ENCODE data around the gene EP300. TPM values are rescaled to one million over a fixed set of nuclear protein-coding genes. Genes with fewer than 3 reads are reported as not detected.
"Not testable (repeated sequence)": the region's sequence is repeated elsewhere in the genome, so short reads cannot be mapped to it uniquely, and the experiment has no call there.

EP300 gene
- total RNA-seq, 1 donor from 2014 or later, result 89.2 TPM

DNA sequence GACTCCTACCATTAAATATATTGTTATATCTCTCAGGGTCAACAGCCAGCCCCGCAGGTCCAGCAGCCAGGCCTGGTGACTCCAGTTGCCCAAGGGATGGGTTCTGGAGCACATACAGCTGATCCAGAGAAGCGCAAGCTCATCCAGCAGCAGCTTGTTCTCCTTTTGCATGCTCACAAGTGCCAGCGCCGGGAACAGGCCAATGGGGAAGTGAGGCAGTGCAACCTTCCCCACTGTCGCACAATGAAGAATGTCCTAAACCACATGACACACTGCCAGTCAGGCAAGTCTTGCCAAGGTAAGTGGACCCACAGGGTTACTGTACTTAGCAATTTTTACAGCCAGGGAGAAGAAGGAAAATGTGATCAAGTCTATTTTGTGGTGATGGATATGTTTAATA is 35.1 kb downstream of the EP300 start:
- H3K27me3 Mint-ChIP-seq (ENCODE audit: low read depth), result no peaks in the 10 kb centered on the region
- H3K36me3 Mint-ChIP-seq (ENCODE audit: low read depth), result peaks cover 21% of the 10 kb centered on the region
- H3K4me3 Mint-ChIP-seq, result no peak overlapping the region
- no peaks in the 10 kb centered on the region for H3K4me1 Mint-ChIP-seq
- TF ChIP-seq, protein P1, sequence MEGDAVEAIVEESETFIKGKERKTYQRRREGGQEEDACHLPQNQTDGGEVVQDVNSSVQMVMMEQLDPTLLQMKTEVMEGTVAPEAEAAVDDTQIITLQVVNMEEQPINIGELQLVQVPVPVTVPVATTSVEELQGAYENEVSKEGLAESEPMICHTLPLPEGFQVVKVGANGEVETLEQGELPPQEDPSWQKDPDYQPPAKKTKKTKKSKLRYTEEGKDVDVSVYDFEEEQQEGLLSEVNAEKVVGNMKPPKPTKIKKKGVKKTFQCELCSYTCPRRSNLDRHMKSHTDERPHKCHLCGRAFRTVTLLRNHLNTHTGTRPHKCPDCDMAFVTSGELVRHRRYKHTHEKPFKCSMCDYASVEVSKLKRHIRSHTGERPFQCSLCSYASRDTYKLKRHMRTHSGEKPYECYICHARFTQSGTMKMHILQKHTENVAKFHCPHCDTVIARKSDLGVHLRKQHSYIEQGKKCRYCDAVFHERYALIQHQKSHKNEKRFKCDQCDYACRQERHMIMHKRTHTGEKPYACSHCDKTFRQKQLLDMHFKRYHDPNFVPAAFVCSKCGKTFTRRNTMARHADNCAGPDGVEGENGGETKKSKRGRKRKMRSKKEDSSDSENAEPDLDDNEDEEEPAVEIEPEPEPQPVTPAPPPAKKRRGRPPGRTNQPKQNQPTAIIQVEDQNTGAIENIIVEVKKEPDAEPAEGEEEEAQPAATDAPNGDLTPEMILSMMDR (conservative IDR thresholded peaks at IDR 0.05), result no peak
- H3K27ac Mint-ChIP-seq (ENCODE audit: unreplicated experiment), result no peak overlapping the region
- DNase-seq (ENCODE audit: low read depth, low spot score), result no peak
- no peaks in the 10 kb centered on the region for H3K9me3 Mint-ChIP-seq

DNA sequence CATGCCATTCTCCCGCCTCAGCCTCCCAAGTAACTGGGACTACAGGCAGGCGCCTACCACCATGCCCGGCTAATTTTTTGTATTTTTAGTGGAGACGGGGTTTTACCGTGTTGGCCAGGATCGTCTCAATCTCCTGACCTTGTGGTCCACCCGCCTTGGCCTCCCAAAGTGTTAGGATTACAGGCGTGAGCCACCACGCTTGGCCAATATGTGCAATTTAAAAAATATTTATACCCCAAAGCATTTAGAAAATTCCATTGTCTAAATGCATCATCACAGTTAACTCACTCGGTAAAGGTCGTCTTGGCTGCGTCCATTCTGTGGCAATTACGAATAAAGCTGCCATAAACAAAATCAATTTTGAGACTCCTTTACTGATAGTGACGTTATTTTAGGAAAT is 36.2 kb downstream of the EP300 start:
- Mint-ChIP-seq H3K27me3 (ENCODE audit: low read depth) (no peaks in the 10 kb centered on the region), H3K4me1 (no peaks in the 10 kb centered on the region), H3K9me3 (no peaks in the 10 kb centered on the region), H3K4me3 (no peak overlapping the region), H3K36me3 (ENCODE audit: low read depth) (peaks cover 24% of the 10 kb centered on the region), H3K27ac (ENCODE audit: unreplicated experiment) (no peak overlapping the region)
- TF ChIP-seq, protein P1 (conservative IDR thresholded peaks at IDR 0.05), result no peak
- DNase-seq (ENCODE audit: low read depth, low spot score), result no peak

GRCh38 chr22:41132550-41132949 is 40.2 kb downstream of the EP300 start:
- TF ChIP-seq, protein P1 (conservative IDR thresholded peaks at IDR 0.05), result no peak
- Mint-ChIP-seq H3K4me3 (no peak overlapping the region), H3K4me1 (no peaks in the 10 kb centered on the region), H3K27me3 (ENCODE audit: low read depth) (no peaks in the 10 kb centered on the region), H3K36me3 (ENCODE audit: low read depth) (peaks cover 27% of the 10 kb centered on the region), H3K27ac (ENCODE audit: unreplicated experiment) (no peak overlapping the region), H3K9me3 (no peaks in the 10 kb centered on the region)
- DNase-seq (ENCODE audit: low read depth, low spot score), result no peak

GRCh38 chr22:41140365-41140957 is 48.1 kb downstream of the EP300 start:
- peaks cover 16% of the 10 kb centered on the region for H3K36me3 Mint-ChIP-seq (ENCODE audit: low read depth)
- TF ChIP-seq, protein P1 (conservative IDR thresholded peaks at IDR 0.05), result no peak
- no peak for DNase-seq (ENCODE audit: low read depth, low spot score)
- H3K9me3 Mint-ChIP-seq, result no peaks in the 10 kb centered on the region
- no peaks in the 10 kb centered on the region for H3K27me3 Mint-ChIP-seq (ENCODE audit: low read depth)
- H3K4me3 Mint-ChIP-seq, result no peak overlapping the region
- H3K4me1 Mint-ChIP-seq, result no peaks in the 10 kb centered on the region
- H3K27ac Mint-ChIP-seq (ENCODE audit: unreplicated experiment), result no peak overlapping the region

- H3K9me3 Mint-ChIP-seq; H3K4me1 Mint-ChIP-seq; H3K27ac Mint-ChIP-seq (ENCODE audit: unreplicated experiment); DNase-seq (ENCODE audit: low read depth, low spot score); H3K27me3 Mint-ChIP-seq (ENCODE audit: low read depth); H3K4me3 Mint-ChIP-seq: not testable (repeated sequence)
- peaks cover 23% of the 10 kb centered on the region for H3K36me3 Mint-ChIP-seq (ENCODE audit: low read depth)
Measured at GRCh38 chr22:41145921-41146320, 53.5 kb downstream of the EP300 start.

GRCh38 chr22:41146573-41146972 is 54.2 kb downstream of the EP300 start:
- no peaks in the 10 kb centered on the region for H3K27me3 Mint-ChIP-seq (ENCODE audit: low read depth)
- no peaks in the 10 kb centered on the region for H3K4me1 Mint-ChIP-seq
- H3K36me3 Mint-ChIP-seq (ENCODE audit: low read depth), result peaks cover 23% of the 10 kb centered on the region
- H3K4me3 Mint-ChIP-seq, result no peak overlapping the region
- TF ChIP-seq, protein P1 (conservative IDR thresholded peaks at IDR 0.05), result no peak
- no peaks in the 10 kb centered on the region for H3K9me3 Mint-ChIP-seq
- no peak for DNase-seq (ENCODE audit: low read depth, low spot score)
- H3K27ac Mint-ChIP-seq (ENCODE audit: unreplicated experiment), result no peak overlapping the region
